OCI-LY7 (cell line): ENCODE data around the gene MYPN.

ENCODE experiments used
- CTCF ChIP-seq: fragments of 200-600 bp; sonication (generic); conservative IDR thresholded peaks from 2 replicates; pipeline ENCODE4 v1.5.1; 2014; ENCODE audit warnings: mild to moderate bottlenecking, antibody characterized with exemption, low read length, moderate library complexity, mixed read lengths
- EZH2phosphoT487 ChIP-seq: fragments of 200-600 bp; sonication (generic); IDR thresholded peaks from 2 replicates; pipeline ENCODE4 v1.6.1; 2018; ENCODE audit warnings: low read depth, borderline replicate concordance, mild to moderate bottlenecking, mixed run types, antibody characterized with exemption, low read length, moderate library complexity, mixed read lengths

- TF ChIP-seq CTCF (no peak), EZH2phosphoT487 (no peak)
Observed at GRCh38 chr10:68155615-68156210, 46.4 kb downstream of the MYPN start.
